22Rv1 (cell line): Measurements from ENCODE around the gene SLC35G1.

Experiments used
- CTCF ChIP-seq: fragments of 450-650 bp; IDR thresholded peaks from 2 replicates; pipeline ENCODE4 v1.5.1; 2017; ENCODE audit warnings: mild to moderate bottlenecking
- ZFX ChIP-seq: fragments of 450-650 bp; IDR thresholded peaks from 2 replicates; pipeline ENCODE4 v1.6.1; 2017; ENCODE audit warnings: antibody characterized with exemption, borderline replicate concordance

- TF ChIP-seq CTCF (no peak), ZFX (no peak)
These were observed 32.8 kb downstream of the SLC35G1 start for GRCh38 chr10:93926613-93927012.
